HG03432 (cell line): ENCODE data around the gene CHD9.
"Not testable (repeated sequence)": the region's sequence is repeated elsewhere in the genome, so short reads cannot be mapped to it uniquely, and the experiment has no call there.

Experiments used
- ATAC-seq: cut with Tn5 transposase; IDR thresholded peaks from one replicate; pipeline ENCODE4 v1.9.1; 2021; ENCODE audit warnings: mild to moderate bottlenecking, moderate library complexity; ENCODE audit not compliant: unreplicated experiment

Gene CHD9

GRCh38 chr16:53130159-53131049 is 75.6 kb downstream of the CHD9 start:
- peak; percentile 86 for ATAC-seq

GRCh38 chr16:53131050-53131362 is 76.2 kb downstream of the CHD9 start:
- peak; percentile 0 for ATAC-seq

GRCh38 chr16:53131363-53132071 is 76.7 kb downstream of the CHD9 start:
- ATAC-seq, result peak; percentile 17

GRCh38 chr16:53132406-53132805 is 77.6 kb downstream of the CHD9 start:
- ATAC-seq, result no peak

GRCh38 chr16:53135329-53135728 is 80.5 kb downstream of the CHD9 start:
- no peak for ATAC-seq

GRCh38 chr16:53142823-53143568 is 88.2 kb downstream of the CHD9 start:
- no peak for ATAC-seq

- ATAC-seq, result no peak
Observed at GRCh38 chr16:53147500-53148065, 92.8 kb downstream of the CHD9 start.

GRCh38 chr16:53150769-53151168 is 96.0 kb downstream of the CHD9 start:
- no peak for ATAC-seq

GRCh38 chr16:53152329-53152728 is 97.5 kb downstream of the CHD9 start:
- ATAC-seq, result no peak

- no peak for ATAC-seq
Observed at GRCh38 chr16:53153130-53153529, 98.3 kb downstream of the CHD9 start.

GRCh38 chr16:53154513-53154912 is 99.7 kb downstream of the CHD9 start:
- no peak for ATAC-seq

GRCh38 chr16:53156516-53156915 is 101.7 kb downstream of the CHD9 start:
- no peak for ATAC-seq

- ATAC-seq, result no peak
Observed at GRCh38 chr16:53159781-53160436, 105.1 kb downstream of the CHD9 start.

GRCh38 chr16:53166099-53166498 is 111.3 kb downstream of the CHD9 start:
- ATAC-seq, result no peak

- no peak for ATAC-seq
Observed at GRCh38 chr16:53168744-53169143, 114.0 kb downstream of the CHD9 start.

- no peak for ATAC-seq
Observed at GRCh38 chr16:53172517-53172916, 117.7 kb downstream of the CHD9 start.

- ATAC-seq, result no peak
Observed at GRCh38 chr16:53175118-53175517, 120.3 kb downstream of the CHD9 start.

- ATAC-seq, result no peak
Observed at GRCh38 chr16:53176434-53176833, 121.6 kb downstream of the CHD9 start.

- ATAC-seq, result no peak
Observed at GRCh38 chr16:53183442-53183841, 128.7 kb downstream of the CHD9 start.

GRCh38 chr16:53185741-53186140 is 130.9 kb downstream of the CHD9 start:
- not testable (repeated sequence) for ATAC-seq

- no peak for ATAC-seq
Observed at GRCh38 chr16:53187775-53188174, 133.0 kb downstream of the CHD9 start.
